GM12873 (cell line): ENCODE results near the gene SAMD1.

Experiments
- CTCF ChIP-seq: IDR thresholded peaks from 2 replicates; pipeline ENCODE4 v1.5.1; 2012; ENCODE audit warnings: low read depth, mild to moderate bottlenecking, moderate library complexity, low read length, control low read depth; ENCODE audit not compliant: insufficient read depth; ENCODE audit errors: missing control alignments

The SAMD1 gene

GRCh38 chr19:14090509-14091080, at the start of gene SAMD1:
Gene SAMD1 (minus strand): TSS chr19:14090751.
- no peak for TF ChIP-seq CTCF

GRCh38 chr19:14139944-14140343, 49.4 kb upstream of the SAMD1 start:
- no peak for TF ChIP-seq CTCF

GRCh38 chr19:14138576-14139265, 48.2 kb upstream of the SAMD1 start:
- no peak for TF ChIP-seq CTCF

GRCh38 chr19:14136509-14137281, 46.1 kb upstream of the SAMD1 start, which contains the start of gene ASF1B:
Gene ASF1B (minus strand): TSS chr19:14136589. CDS start chr19:14136456, 133 bp downstream.
- TF ChIP-seq CTCF = peak; percentile 80

- TF ChIP-seq CTCF = no peak
Measured at GRCh38 chr19:14135985-14136508, 45.5 kb upstream of the SAMD1 start.

GRCh38 chr19:14135355-14135754, 44.8 kb upstream of the SAMD1 start:
- TF ChIP-seq CTCF = no peak

GRCh38 chr19:14127929-14128509, 37.5 kb upstream of the SAMD1 start:
- no peak for TF ChIP-seq CTCF
